ENCODE measurements around the gene NEU3. TPM values are rescaled to one million over a fixed set of nuclear protein-coding genes. Genes with fewer than 3 reads are reported as not detected.
A peak's percentile ranks its signal among the peaks of the same experiment; 100 is the strongest.
"Not testable (repeated sequence)": the region's sequence is repeated elsewhere in the genome, so short reads cannot be mapped to it uniquely, and the experiment has no call there.

The NEU3 gene
- 33.9 and 43.5 TPM in 2 replicates for total RNA-seq (2014; rRNA removed; shearing (Covaris generic))

- DNase-seq (ENCODE audit: low spot score), result peak; percentile 93
Observed at GRCh38 chr11:74988541-74989259, at the start of gene NEU3. NEU3 (plus strand) TSS chr11:74988933; CDS start chr11:74989061, 128 bp downstream.

DNA sequence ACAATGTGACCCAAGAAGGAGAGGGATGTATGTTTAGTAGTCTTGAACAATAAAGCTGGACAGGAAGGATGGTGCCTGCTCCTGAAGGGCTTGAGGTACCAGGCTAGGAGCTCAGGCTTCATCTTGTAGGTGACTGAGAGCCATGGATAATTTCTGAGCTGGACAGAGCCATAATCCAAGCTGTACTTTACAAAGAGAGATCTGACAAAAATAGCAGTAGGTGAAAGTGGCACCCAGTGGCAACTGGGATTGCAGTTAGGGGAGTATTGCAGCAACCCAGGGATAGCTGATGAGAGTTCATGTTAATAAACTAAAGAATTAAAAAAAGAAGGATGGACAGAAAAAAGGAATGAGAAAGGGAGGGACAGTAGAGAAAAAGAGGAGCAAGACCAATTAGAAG lies 47.2 kb upstream of the NEU3 start:
- DNase-seq (ENCODE audit: low spot score), result no peak

DNA sequence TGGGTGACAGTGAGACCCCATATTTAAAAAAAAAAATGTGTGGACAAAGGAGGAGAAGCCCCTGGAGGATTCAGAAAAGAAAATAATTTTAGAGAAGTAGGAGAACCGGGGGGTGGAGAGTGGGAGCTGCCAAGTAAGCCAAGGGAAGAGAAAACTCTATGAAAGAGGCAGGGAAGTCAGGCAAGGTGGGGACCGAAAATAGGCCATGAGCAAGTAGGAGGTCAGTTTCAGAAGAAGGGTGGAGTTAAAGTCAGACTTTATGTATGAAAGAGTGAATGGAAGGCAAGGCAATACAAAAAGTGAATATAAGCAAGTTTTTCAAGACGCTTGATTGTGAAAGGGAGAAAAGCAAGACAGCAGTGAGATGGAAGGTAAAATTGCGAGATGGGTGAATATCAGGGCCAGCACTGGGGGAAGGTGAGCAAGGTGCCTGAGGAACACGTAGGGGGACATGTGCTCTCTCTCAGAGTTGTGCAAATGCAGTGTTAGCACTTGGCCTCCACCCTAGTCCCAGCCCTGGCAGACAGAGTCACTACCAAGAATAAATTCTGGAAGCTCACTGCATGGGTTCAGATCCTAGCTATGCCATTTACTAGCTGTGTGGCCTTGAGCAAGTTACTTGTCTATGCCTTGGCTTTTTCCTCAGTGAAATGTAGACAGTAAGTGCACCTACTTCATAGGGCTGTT lies 46.5 kb upstream of the NEU3 start:
- DNase-seq (ENCODE audit: low spot score), result no peak

GRCh38 chr11:74948546-74948897 lies 40.2 kb upstream of the NEU3 start:
- DNase-seq (ENCODE audit: low spot score), result peak; percentile 55

- DNase-seq (ENCODE audit: low spot score), result peak; percentile 98
Observed at GRCh38 chr11:74948898-74949752, 39.6 kb upstream of the NEU3 start, which contains the start of the genes SPCS2 and XRRA1. SPCS2 (plus strand) TSS chr11:74949266; CDS start chr11:74949286, 20 bp downstream. XRRA1 (minus strand) TSS chr11:74949091; CDS start chr11:74940878, 8,213 bp downstream.

DNA sequence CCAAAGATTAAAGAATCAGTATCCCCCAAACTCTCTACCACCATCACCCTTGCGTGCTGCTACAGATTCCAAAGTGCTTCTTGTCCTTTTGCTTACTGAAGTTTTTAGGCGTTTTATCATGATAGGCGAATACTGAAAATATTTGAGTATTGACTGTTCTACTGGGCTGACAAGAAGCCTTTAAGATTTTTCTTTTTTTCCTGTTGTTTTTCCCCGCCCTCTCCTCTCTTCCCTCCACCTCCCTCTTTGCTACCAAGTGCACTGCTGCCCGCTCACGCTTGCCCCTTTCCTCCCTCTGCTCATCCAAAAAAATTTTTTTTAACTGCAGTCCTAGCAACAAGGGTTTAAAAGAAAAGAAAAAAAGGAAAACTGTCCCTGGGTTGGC lies 39.0 kb upstream of the NEU3 start:
- peak; percentile 22 for DNase-seq (ENCODE audit: low spot score)

- no peak for DNase-seq (ENCODE audit: low spot score)
Observed at GRCh38 chr11:74950374-74950969, 38.3 kb upstream of the NEU3 start.

- DNase-seq (ENCODE audit: low spot score), result no peak
Observed at GRCh38 chr11:74951226-74951625, 37.5 kb upstream of the NEU3 start.

- DNase-seq (ENCODE audit: low spot score), result no peak
Observed at GRCh38 chr11:74952752-74953151, 36.0 kb upstream of the NEU3 start.

DNA sequence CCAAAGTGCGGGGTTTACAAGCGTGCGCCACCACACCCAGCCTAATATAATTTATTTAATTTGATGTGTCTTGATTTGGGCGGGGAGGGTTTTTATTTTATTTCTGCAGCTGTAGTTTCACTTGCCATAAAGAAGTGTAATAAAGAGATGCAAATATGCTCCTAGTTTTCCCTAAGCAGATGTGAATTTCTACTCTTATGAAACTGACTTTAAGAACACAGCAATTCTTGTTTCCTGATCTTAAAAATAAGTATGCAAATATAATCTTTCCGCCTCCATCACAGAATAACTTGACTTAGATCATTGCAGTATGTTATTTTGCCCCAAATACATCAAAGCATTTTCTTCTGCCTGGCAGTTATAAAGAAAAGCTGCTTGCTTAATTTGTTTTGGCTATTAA lies 35.3 kb upstream of the NEU3 start:
- DNase-seq (ENCODE audit: low spot score), result no peak

- no peak for DNase-seq (ENCODE audit: low spot score)
Observed at GRCh38 chr11:74954199-74954598, 34.5 kb upstream of the NEU3 start.

GRCh38 chr11:74956397-74957015 lies 32.2 kb upstream of the NEU3 start:
- DNase-seq (ENCODE audit: low spot score), result no peak

- no peak for DNase-seq (ENCODE audit: low spot score)
Observed at GRCh38 chr11:74957937-74958629, 30.6 kb upstream of the NEU3 start.

GRCh38 chr11:74960128-74960527 lies 28.6 kb upstream of the NEU3 start:
- DNase-seq (ENCODE audit: low spot score), result not testable (repeated sequence)

DNA sequence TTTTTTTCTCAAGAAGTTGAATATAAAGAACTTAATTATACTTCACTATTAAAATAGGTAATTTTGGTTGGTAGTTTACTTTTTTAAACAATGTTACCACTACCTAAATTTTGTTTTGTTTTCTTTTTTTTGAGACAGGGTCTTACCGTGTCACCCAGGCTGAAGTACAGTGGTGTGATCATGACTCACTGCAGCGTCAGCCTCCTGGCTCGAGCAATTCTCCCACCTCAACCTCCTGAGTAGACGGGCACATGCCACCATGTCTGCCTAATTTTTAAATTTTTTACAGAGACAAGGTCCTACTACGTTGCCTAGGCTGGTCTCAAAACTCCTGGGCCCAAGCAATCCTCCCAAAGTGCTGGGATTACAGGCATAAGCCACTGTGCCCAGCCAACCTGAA lies 22.1 kb upstream of the NEU3 start:
- no peak for DNase-seq (ENCODE audit: low spot score)

GRCh38 chr11:74970852-74971395 lies 17.8 kb upstream of the NEU3 start:
- DNase-seq (ENCODE audit: low spot score), result no peak

GRCh38 chr11:74971424-74971823 lies 17.3 kb upstream of the NEU3 start:
- no peak for DNase-seq (ENCODE audit: low spot score)

- no peak for DNase-seq (ENCODE audit: low spot score)
Observed at GRCh38 chr11:74978041-74978440, 10.7 kb upstream of the NEU3 start.

DNA sequence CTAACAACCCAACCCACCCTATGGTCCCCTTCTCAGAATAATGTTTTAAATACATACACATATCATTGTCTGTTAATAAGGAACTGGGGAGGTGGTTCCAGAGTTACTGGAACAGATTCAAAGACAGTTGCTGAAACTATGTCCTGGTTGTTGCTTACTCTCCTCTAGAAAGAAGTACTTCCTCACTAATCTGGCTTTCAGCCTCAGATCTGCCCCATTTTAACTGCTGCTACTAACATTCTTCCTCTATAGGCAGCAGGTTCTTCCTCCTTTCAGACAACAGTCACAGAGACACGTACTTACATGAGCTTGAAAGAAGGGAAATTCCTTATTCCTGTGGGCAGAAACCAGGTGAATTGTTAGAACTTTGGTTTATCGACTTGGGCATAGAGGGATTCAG lies 8.1 kb upstream of the NEU3 start:
- DNase-seq (ENCODE audit: low spot score), result no peak

- DNase-seq (ENCODE audit: low spot score), result no peak
Observed at GRCh38 chr11:74981888-74982287, 6.8 kb upstream of the NEU3 start.
